Mesendoderm (in vitro differentiated cells): Measurements from ENCODE around the gene EEF1AKMT4.

ENCODE experiments used
- DNase-seq: peaks from one replicate; pipeline ENCODE4 v3.0.0; 2013
- H2AK5ac ChIP-seq: 2 replicates; pipeline ENCODE4 v1.6.1; 2013; ENCODE audit warnings: low read length, inconsistent platforms
- H2BK120ac ChIP-seq: 2 replicates; pipeline ENCODE4 v1.6.1; 2013; ENCODE audit warnings: low read depth, mild to moderate bottlenecking, low read length, moderate library complexity, mixed read lengths
- H2BK15ac ChIP-seq: replicated peaks from 2 replicates; pipeline ENCODE4 v1.6.1; 2013; ENCODE audit warnings: low read depth, mild to moderate bottlenecking, moderate library complexity
- H2BK5ac ChIP-seq: 2 replicates; pipeline ENCODE4 v1.6.1; 2013; ENCODE audit warnings: low read length, inconsistent platforms
- H3K18ac ChIP-seq: 2 replicates; pipeline ENCODE4 v1.6.1; 2013; ENCODE audit warnings: mild to moderate bottlenecking, low read length, mixed read lengths
- H3K23ac ChIP-seq: one replicate; pipeline ENCODE4 v1.6.1; 2013; ENCODE audit warnings: low read length
- H3K27ac ChIP-seq: 2 replicates; pipeline ENCODE4 v1.5.1; 2013; ENCODE audit warnings: low read depth, mild to moderate bottlenecking, inconsistent platforms, low read length, moderate library complexity
- H3K27me3 ChIP-seq: 2 replicates; pipeline ENCODE4 v1.6.1; 2013; ENCODE audit warnings: low read length, control low read depth, mild to moderate bottlenecking, inconsistent platforms; ENCODE audit not compliant: insufficient read depth, poor library complexity
- H3K36me3 ChIP-seq: 2 replicates; pipeline ENCODE4 v1.6.1; 2013; ENCODE audit warnings: low read length, inconsistent platforms; ENCODE audit not compliant: control insufficient read depth, insufficient read depth
- H3K4ac ChIP-seq: one replicate; pipeline ENCODE4 v1.6.1; 2013; ENCODE audit warnings: low read depth, mild to moderate bottlenecking, low read length, moderate library complexity
- H3K4me1 ChIP-seq: 2 replicates; pipeline ENCODE4 v1.6.1; 2013; ENCODE audit warnings: low read depth, low read length, inconsistent platforms; ENCODE audit not compliant: control insufficient read depth
- H3K4me2 ChIP-seq: 2 replicates; pipeline ENCODE4 v1.6.1; 2013; ENCODE audit warnings: low read length
- H3K4me3 ChIP-seq: 2 replicates; pipeline ENCODE4 v1.5.1; 2013; ENCODE audit warnings: mild to moderate bottlenecking, low read length
- H3K56ac ChIP-seq: one replicate; pipeline ENCODE4 v1.6.1; 2013; ENCODE audit warnings: low read length
- H3K79me1 ChIP-seq: 2 replicates; pipeline ENCODE4 v1.6.1; 2013; ENCODE audit warnings: low read length, inconsistent platforms
- H3K79me2 ChIP-seq: 2 replicates; pipeline ENCODE4 v1.6.1; 2013; ENCODE audit warnings: mild to moderate bottlenecking, low read length; ENCODE audit not compliant: control insufficient read depth, insufficient read depth
- H3K9ac ChIP-seq: 2 replicates; pipeline ENCODE4 v1.6.1; 2013; ENCODE audit warnings: low read length, inconsistent platforms
- H4K5ac ChIP-seq: one replicate; pipeline ENCODE4 v1.6.1; 2013; ENCODE audit warnings: low read length
- H4K8ac ChIP-seq: one replicate; pipeline ENCODE4 v1.6.1; 2013; ENCODE audit warnings: low read depth, mild to moderate bottlenecking, control low read depth, low read length, moderate library complexity
- WGBS: extraction: QIAGEN DNeasy Blood & Tissue Kit; methylation state at CpG from one replicate; pipeline ENCODE4 v1.1.7; 2013; ENCODE audit warnings: low lambda C conversion rate, missing lambda C conversion rate; ENCODE audit not compliant: insufficient coverage; ENCODE audit errors: extremely low coverage; 5-methylcytosine and 5-hydroxymethylcytosine counted together

Gene EEF1AKMT4

GRCh38 chr3:184241447-184242296 is 7.8 kb upstream of the EEF1AKMT4 start:
- H3K79me1 ChIP-seq: no peaks in the 10 kb centered on the region
- no peak overlapping the region for H3K4ac ChIP-seq
- no peaks in the 10 kb centered on the region for H3K79me2 ChIP-seq
- H2BK120ac ChIP-seq: no peak overlapping the region
- H3K27me3 ChIP-seq: no peaks in the 10 kb centered on the region
- H3K23ac ChIP-seq: no peak overlapping the region
- no peak overlapping the region for H3K18ac ChIP-seq
- H3K27ac ChIP-seq: no peak overlapping the region
- H4K5ac ChIP-seq: no peak overlapping the region
- no peak overlapping the region for H3K9ac ChIP-seq
- H2AK5ac ChIP-seq: no peak overlapping the region
- peaks cover 2% of the 10 kb centered on the region for H3K36me3 ChIP-seq
- H3K4me3 ChIP-seq: no peak overlapping the region
- no peak overlapping the region for H4K8ac ChIP-seq
- no peaks in the 10 kb centered on the region for H3K4me1 ChIP-seq
- no peak overlapping the region for H3K4me2 ChIP-seq
- H3K56ac ChIP-seq: no peak overlapping the region
- WGBS: no CpG with 5 or more reads among the region's 46 CpGs
- no peak overlapping the region for H2BK15ac ChIP-seq
- peak; percentile 23 for DNase-seq
- H2BK5ac ChIP-seq: no peak overlapping the region

- no peak overlapping the region for H2BK15ac ChIP-seq
- no peaks in the 10 kb centered on the region for H3K79me1 ChIP-seq
- H4K8ac ChIP-seq: no peak overlapping the region
- no peak overlapping the region for H3K4ac ChIP-seq
- H2BK5ac ChIP-seq: no peak overlapping the region
- peaks cover 2% of the 10 kb centered on the region for H3K36me3 ChIP-seq
- no CpG with 5 or more reads among the region's 5 CpGs for WGBS
- H3K18ac ChIP-seq: no peak overlapping the region
- H2AK5ac ChIP-seq: no peak overlapping the region
- H3K9ac ChIP-seq: no peak overlapping the region
- no peak overlapping the region for H3K23ac ChIP-seq
- no peak for DNase-seq
- H4K5ac ChIP-seq: no peak overlapping the region
- H3K4me2 ChIP-seq: no peak overlapping the region
- no peaks in the 10 kb centered on the region for H3K4me1 ChIP-seq
- no peak overlapping the region for H3K56ac ChIP-seq
- H3K27ac ChIP-seq: no peak overlapping the region
- no peak overlapping the region for H2BK120ac ChIP-seq
- H3K27me3 ChIP-seq: no peaks in the 10 kb centered on the region
- H3K79me2 ChIP-seq: no peaks in the 10 kb centered on the region
- H3K4me3 ChIP-seq: no peak overlapping the region
These were observed 7.2 kb upstream of the EEF1AKMT4 start for GRCh38 chr3:184242297-184242685.

- Histone ChIP-seq H3K36me3 (peaks cover 2% of the 10 kb centered on the region), H2AK5ac (peak within 1 kb of the TSS; percentile 7), H4K5ac (peak within 1 kb of the TSS; percentile 50), H3K27ac (peak within 1 kb of the TSS; percentile 45), H2BK15ac (no peak within 1 kb of the TSS), H3K4me1 (no peaks in the 10 kb centered on the region), H3K27me3 (no peaks in the 10 kb centered on the region), H2BK5ac (peak within 1 kb of the TSS; percentile 96), H2BK120ac (no peak within 1 kb of the TSS), H3K4ac (peak within 1 kb of the TSS; percentile 38), H3K56ac (peak within 1 kb of the TSS; percentile 98), H3K23ac (peak within 1 kb of the TSS; percentile 59), H3K9ac (peak within 1 kb of the TSS; percentile 94), H4K8ac (peak within 1 kb of the TSS; percentile 67), H3K79me1 (peaks cover 2% of the 10 kb centered on the region), H3K4me3 (peak within 1 kb of the TSS; percentile 85), H3K4me2 (peak within 1 kb of the TSS; percentile 98), H3K18ac (peak within 1 kb of the TSS; percentile 64), H3K79me2 (peaks cover 4% of the 10 kb centered on the region)
- DNase-seq: peak; percentile 93
- WGBS: no CpG with 5 or more reads among the region's 49 CpGs
These were observed 739 bp upstream of the EEF1AKMT4 start, which contains the start of gene ALG3 for GRCh38 chr3:184248454-184249411. Gene ALG3, minus strand, starts transcription at chr3:184248962. Its CDS starts 22 bp downstream, at chr3:184248940.

- peaks cover 4% of the 10 kb centered on the region for H3K79me2 ChIP-seq
- WGBS: no CpG with 5 or more reads among the region's 20 CpGs
- H3K18ac ChIP-seq: no peak overlapping the region
- no peak overlapping the region for H4K5ac ChIP-seq
- peaks cover 2% of the 10 kb centered on the region for H3K79me1 ChIP-seq
- H3K27me3 ChIP-seq: no peaks in the 10 kb centered on the region
- no peaks in the 10 kb centered on the region for H3K4me1 ChIP-seq
- H4K8ac ChIP-seq: no peak overlapping the region
- no peak overlapping the region for H2BK15ac ChIP-seq
- H2AK5ac ChIP-seq: no peak overlapping the region
- H3K4me2 ChIP-seq: peak overlapping the region; percentile 93
- H2BK5ac ChIP-seq: no peak overlapping the region
- H3K4ac ChIP-seq: no peak overlapping the region
- no peak overlapping the region for H2BK120ac ChIP-seq
- peak; percentile 97 for DNase-seq
- peak overlapping the region; percentile 86 for H3K9ac ChIP-seq
- H3K36me3 ChIP-seq: no peaks in the 10 kb centered on the region
- no peak overlapping the region for H3K23ac ChIP-seq
- H3K56ac ChIP-seq: peak overlapping the region; percentile 96
- H3K27ac ChIP-seq: peak overlapping the region; percentile 45
- peak overlapping the region; percentile 85 for H3K4me3 ChIP-seq
These were observed 826 bp downstream of the EEF1AKMT4 start for GRCh38 chr3:184250167-184250828.

GRCh38 chr3:184255291-184256039 is 6.0 kb downstream of the EEF1AKMT4 start:
- peaks cover 13% of the 10 kb centered on the region for H3K27me3 ChIP-seq
- H3K23ac ChIP-seq: no peak overlapping the region
- no peak overlapping the region for H2AK5ac ChIP-seq
- no peak overlapping the region for H3K4me3 ChIP-seq
- no peak overlapping the region for H3K9ac ChIP-seq
- no peak overlapping the region for H3K4ac ChIP-seq
- H3K18ac ChIP-seq: no peak overlapping the region
- H4K8ac ChIP-seq: no peak overlapping the region
- no peak for DNase-seq
- no CpG with 5 or more reads among the region's 3 CpGs for WGBS
- H3K79me2 ChIP-seq: no peaks in the 10 kb centered on the region
- no peak overlapping the region for H2BK15ac ChIP-seq
- no peaks in the 10 kb centered on the region for H3K79me1 ChIP-seq
- H3K27ac ChIP-seq: no peak overlapping the region
- no peak overlapping the region for H3K4me2 ChIP-seq
- H3K4me1 ChIP-seq: no peaks in the 10 kb centered on the region
- no peak overlapping the region for H3K56ac ChIP-seq
- no peak overlapping the region for H2BK5ac ChIP-seq
- no peaks in the 10 kb centered on the region for H3K36me3 ChIP-seq
- no peak overlapping the region for H4K5ac ChIP-seq
- H2BK120ac ChIP-seq: no peak overlapping the region
